Uterus (tissue), 2 donors: Measurements from ENCODE around the gene CACNA2D2.

Source experiments
- POLR2A ChIP-seq, 2 donors: fragments of 450-650 bp; IDR thresholded peaks; one replicate each; pipeline ENCODE4 v1.6.1; 2016; ENCODE audit warnings: antibody characterized with exemption in 2 of 2, mild to moderate bottlenecking in 1 of 2, moderate library complexity in 1 of 2
- TF ChIP-seq, protein P1 (sequence below), 4 experiments: fragments of 200-600 bp in 2 of 4; fragments of 450-650 bp in 2 of 4; sonication (generic) in 2 of 4; IDR thresholded peaks; one replicate each; pipeline ENCODE4 v1.5.1; 2016 to 2019; ENCODE audit warnings: antibody characterized with exemption in 4 of 4, mild to moderate bottlenecking in 2 of 4, moderate library complexity in 1 of 4

DNA sequence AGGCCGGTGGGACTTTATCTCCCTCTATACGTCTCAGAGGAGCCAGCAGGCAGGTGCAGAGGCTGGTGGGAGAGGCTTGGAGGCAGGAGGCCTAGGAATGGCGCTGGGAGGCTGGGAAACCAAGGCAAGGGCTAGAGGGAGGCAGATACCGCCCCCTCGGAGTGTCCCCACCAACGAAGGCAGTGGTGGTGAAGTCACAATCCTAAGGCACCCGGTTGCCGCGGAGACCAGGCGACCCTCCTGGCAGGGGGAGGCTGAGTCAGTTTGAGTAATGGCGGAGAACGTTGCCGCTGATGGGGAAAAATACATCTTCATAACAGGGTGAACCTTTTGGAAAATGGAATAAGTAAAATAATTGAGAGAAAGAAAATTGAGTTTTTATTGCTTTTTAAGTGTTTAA is 29.9 kb upstream of the CACNA2D2 start:
- TF ChIP-seq, protein P1, sequence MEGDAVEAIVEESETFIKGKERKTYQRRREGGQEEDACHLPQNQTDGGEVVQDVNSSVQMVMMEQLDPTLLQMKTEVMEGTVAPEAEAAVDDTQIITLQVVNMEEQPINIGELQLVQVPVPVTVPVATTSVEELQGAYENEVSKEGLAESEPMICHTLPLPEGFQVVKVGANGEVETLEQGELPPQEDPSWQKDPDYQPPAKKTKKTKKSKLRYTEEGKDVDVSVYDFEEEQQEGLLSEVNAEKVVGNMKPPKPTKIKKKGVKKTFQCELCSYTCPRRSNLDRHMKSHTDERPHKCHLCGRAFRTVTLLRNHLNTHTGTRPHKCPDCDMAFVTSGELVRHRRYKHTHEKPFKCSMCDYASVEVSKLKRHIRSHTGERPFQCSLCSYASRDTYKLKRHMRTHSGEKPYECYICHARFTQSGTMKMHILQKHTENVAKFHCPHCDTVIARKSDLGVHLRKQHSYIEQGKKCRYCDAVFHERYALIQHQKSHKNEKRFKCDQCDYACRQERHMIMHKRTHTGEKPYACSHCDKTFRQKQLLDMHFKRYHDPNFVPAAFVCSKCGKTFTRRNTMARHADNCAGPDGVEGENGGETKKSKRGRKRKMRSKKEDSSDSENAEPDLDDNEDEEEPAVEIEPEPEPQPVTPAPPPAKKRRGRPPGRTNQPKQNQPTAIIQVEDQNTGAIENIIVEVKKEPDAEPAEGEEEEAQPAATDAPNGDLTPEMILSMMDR (IDR thresholded peaks at IDR 0.05), result no peak
- TF ChIP-seq POLR2A (IDR thresholded peaks at IDR 0.05), result no peak
